Measurements from ENCODE around the gene RNF2. TPM values are rescaled to one million over a fixed set of nuclear protein-coding genes. Genes with fewer than 3 reads are reported as not detected.

Gene RNF2
- total and polyA plus RNA-seq, 10 of the 15 experiments (the other 5 are each of a cell fraction or from before 2014, with no cell fraction given), result 4.8 to 36.3 (median 15.1) TPM

DNA sequence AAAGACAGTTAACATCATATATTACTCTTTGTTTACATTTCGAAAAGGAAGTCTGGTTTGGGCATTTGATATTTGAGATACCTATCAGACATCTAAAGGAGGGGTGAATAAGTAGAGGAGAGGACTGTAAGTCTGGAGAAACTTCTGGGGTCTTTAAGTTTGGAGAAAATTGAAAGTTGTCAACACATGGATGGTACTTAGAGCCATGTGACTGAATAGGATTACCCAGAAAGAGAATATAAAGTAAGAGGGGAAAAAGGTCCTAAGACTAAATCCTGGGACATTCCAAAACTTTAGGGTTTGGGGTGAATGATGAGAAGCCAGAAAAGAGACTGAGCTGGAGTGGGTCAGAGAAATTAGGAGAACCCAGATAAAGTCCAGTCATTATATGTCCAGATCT is 10.1 kb upstream of the RNF2 start (continued):
- TF ChIP-seq, protein P1, sequence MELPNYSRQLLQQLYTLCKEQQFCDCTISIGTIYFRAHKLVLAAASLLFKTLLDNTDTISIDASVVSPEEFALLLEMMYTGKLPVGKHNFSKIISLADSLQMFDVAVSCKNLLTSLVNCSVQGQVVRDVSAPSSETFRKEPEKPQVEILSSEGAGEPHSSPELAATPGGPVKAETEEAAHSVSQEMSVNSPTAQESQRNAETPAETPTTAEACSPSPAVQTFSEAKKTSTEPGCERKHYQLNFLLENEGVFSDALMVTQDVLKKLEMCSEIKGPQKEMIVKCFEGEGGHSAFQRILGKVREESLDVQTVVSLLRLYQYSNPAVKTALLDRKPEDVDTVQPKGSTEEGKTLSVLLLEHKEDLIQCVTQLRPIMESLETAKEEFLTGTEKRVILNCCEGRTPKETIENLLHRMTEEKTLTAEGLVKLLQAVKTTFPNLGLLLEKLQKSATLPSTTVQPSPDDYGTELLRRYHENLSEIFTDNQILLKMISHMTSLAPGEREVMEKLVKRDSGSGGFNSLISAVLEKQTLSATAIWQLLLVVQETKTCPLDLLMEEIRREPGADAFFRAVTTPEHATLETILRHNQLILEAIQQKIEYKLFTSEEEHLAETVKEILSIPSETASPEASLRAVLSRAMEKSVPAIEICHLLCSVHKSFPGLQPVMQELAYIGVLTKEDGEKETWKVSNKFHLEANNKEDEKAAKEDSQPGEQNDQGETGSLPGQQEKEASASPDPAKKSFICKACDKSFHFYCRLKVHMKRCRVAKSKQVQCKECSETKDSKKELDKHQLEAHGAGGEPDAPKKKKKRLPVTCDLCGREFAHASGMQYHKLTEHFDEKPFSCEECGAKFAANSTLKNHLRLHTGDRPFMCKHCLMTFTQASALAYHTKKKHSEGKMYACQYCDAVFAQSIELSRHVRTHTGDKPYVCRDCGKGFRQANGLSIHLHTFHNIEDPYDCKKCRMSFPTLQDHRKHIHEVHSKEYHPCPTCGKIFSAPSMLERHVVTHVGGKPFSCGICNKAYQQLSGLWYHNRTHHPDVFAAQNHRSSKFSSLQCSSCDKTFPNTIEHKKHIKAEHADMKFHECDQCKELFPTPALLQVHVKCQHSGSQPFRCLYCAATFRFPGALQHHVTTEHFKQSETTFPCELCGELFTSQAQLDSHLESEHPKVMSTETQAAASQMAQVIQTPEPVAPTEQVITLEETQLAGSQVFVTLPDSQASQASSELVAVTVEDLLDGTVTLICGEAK (IDR thresholded peaks at IDR 0.05; ENCODE audit: borderline replicate concordance), result no peak
- TF ChIP-seq TARDBP (IDR thresholded peaks at IDR 0.05; ENCODE audit: borderline replicate concordance) (no peak), MYC (IDR thresholded peaks at IDR 0.05; ENCODE audit: insufficient read depth, insufficient read length, insufficient replicate concordance, low read length, severe bottlenecking) (no peak), LARP7 (IDR thresholded peaks at IDR 0.05) (no peak), KDM1A (IDR thresholded peaks at IDR 0.05; ENCODE audit: borderline replicate concordance) (no peak), SMC3 (IDR thresholded peaks at IDR 0.05; ENCODE audit: borderline replicate concordance, low read length) (no peak), NFIC (IDR thresholded peaks at IDR 0.05; ENCODE audit: low read depth, low read length) (no peak), NFXL1 (IDR thresholded peaks at IDR 0.05; ENCODE audit: borderline replicate concordance) (no peak), CHD1 (IDR thresholded peaks at IDR 0.05; ENCODE audit: low read depth, low read length) (no peak)
- TF ChIP-seq, protein P2, sequence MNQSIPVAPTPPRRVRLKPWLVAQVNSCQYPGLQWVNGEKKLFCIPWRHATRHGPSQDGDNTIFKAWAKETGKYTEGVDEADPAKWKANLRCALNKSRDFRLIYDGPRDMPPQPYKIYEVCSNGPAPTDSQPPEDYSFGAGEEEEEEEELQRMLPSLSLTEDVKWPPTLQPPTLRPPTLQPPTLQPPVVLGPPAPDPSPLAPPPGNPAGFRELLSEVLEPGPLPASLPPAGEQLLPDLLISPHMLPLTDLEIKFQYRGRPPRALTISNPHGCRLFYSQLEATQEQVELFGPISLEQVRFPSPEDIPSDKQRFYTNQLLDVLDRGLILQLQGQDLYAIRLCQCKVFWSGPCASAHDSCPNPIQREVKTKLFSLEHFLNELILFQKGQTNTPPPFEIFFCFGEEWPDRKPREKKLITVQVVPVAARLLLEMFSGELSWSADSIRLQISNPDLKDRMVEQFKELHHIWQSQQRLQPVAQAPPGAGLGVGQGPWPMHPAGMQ (IDR thresholded peaks at IDR 0.05; ENCODE audit: borderline replicate concordance), result no peak
- TF ChIP-seq, protein P3, sequence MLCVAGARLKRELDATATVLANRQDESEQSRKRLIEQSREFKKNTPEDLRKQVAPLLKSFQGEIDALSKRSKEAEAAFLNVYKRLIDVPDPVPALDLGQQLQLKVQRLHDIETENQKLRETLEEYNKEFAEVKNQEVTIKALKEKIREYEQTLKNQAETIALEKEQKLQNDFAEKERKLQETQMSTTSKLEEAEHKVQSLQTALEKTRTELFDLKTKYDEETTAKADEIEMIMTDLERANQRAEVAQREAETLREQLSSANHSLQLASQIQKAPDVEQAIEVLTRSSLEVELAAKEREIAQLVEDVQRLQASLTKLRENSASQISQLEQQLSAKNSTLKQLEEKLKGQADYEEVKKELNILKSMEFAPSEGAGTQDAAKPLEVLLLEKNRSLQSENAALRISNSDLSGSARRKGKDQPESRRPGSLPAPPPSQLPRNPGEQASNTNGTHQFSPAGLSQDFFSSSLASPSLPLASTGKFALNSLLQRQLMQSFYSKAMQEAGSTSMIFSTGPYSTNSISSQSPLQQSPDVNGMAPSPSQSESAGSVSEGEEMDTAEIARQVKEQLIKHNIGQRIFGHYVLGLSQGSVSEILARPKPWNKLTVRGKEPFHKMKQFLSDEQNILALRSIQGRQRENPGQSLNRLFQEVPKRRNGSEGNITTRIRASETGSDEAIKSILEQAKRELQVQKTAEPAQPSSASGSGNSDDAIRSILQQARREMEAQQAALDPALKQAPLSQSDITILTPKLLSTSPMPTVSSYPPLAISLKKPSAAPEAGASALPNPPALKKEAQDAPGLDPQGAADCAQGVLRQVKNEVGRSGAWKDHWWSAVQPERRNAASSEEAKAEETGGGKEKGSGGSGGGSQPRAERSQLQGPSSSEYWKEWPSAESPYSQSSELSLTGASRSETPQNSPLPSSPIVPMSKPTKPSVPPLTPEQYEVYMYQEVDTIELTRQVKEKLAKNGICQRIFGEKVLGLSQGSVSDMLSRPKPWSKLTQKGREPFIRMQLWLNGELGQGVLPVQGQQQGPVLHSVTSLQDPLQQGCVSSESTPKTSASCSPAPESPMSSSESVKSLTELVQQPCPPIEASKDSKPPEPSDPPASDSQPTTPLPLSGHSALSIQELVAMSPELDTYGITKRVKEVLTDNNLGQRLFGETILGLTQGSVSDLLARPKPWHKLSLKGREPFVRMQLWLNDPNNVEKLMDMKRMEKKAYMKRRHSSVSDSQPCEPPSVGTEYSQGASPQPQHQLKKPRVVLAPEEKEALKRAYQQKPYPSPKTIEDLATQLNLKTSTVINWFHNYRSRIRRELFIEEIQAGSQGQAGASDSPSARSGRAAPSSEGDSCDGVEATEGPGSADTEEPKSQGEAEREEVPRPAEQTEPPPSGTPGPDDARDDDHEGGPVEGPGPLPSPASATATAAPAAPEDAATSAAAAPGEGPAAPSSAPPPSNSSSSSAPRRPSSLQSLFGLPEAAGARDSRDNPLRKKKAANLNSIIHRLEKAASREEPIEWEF (IDR thresholded peaks at IDR 0.05; ENCODE audit: insufficient replicate concordance, low read depth, low read length), result no peak

Data from GM12878 (cell line).